ENCODE measurements around the gene UPF3B. TPM values are rescaled to one million over a fixed set of nuclear protein-coding genes. Genes with fewer than 3 reads are reported as not detected.
"Not testable (repeated sequence)": the region's sequence is repeated elsewhere in the genome, so short reads cannot be mapped to it uniquely, and the experiment has no call there.

UPF3B gene
- total RNA-seq, 1 donor: 1.8 TPM

DNA sequence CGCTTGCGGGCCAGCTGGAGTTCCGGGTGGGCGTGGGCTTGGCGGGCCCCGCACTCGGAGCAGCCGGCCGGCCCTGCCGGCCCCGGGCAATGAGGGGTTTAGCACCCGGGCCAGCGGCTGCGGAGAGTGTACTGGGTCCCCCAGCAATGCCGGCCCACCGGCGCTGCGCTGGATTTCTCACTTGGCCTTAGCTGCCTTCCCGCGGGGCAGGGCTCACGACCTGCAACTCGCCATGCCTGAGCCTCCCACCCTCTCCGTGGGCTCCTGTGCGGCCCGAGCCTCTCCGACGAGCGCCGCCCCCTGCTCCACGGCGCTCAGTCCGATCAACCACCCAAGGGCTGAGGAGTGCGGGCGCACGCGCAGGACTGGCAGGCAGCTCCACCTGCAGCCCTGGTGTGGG lies 37.9 kb upstream of the UPF3B start:
- H3K4me1 ChIP-seq (ENCODE audit: insufficient read depth, low read length); DNase-seq (ENCODE audit: insufficient read length, low spot score, missing footprints); H3K79me2 ChIP-seq (ENCODE audit: insufficient read depth, low read length); H4K20me1 ChIP-seq (ENCODE audit: insufficient read depth, low read length); H3K36me3 ChIP-seq (ENCODE audit: insufficient read depth, low read length); H3K27ac ChIP-seq (ENCODE audit: low read depth, low read length); H2AFZ ChIP-seq (ENCODE audit: low read length); H3K27me3 ChIP-seq (ENCODE audit: insufficient read depth, low read length); H3K4me3 ChIP-seq (ENCODE audit: insufficient read depth, low read length); H3K4me2 ChIP-seq (ENCODE audit: insufficient read depth, low read length); H3K9me3 ChIP-seq (ENCODE audit: low read depth, low read length): not testable (repeated sequence)

DNA sequence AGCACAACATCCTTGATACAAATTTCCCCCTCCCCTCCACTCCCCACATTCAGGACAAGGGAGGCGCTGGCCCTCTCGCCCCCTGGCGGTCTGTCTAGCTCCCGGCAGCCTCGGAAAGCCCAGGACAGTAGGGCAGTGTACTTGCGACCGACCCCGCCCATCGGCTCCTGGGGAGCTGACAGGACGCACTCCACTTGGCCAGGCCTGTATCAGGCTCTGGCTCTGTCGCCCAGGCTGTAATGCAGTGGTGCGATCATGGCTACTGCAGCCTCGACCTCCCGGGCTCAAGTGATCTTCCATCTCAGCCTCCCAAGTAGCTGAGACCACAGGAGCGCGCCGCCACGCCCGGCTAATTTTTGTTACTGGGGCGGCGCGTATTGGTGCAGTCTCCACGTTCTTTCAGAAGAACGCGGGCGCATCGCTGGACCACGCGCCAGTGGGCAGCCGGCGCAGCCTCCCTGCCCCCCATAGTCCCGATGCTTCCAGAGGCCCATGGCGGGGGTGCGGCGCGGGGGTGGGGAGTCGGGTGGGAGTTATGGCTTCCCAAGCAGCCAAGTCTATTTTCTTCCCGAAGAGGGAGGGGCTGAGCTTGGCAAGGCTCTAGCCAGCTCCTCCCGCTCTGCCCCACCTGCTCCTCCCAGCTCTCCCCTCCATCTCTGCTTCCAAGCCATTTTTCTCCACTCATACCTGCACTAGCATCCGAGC lies 35.1 kb upstream of the UPF3B start:
- DNase-seq (ENCODE audit: insufficient read length, low spot score, missing footprints): peak; percentile 84
- H3K36me3 ChIP-seq (ENCODE audit: insufficient read depth, low read length): no peaks in the 10 kb centered on the region
- peak overlapping the region; percentile 66 for H3K4me2 ChIP-seq (ENCODE audit: insufficient read depth, low read length)
- TF ChIP-seq, protein P1, sequence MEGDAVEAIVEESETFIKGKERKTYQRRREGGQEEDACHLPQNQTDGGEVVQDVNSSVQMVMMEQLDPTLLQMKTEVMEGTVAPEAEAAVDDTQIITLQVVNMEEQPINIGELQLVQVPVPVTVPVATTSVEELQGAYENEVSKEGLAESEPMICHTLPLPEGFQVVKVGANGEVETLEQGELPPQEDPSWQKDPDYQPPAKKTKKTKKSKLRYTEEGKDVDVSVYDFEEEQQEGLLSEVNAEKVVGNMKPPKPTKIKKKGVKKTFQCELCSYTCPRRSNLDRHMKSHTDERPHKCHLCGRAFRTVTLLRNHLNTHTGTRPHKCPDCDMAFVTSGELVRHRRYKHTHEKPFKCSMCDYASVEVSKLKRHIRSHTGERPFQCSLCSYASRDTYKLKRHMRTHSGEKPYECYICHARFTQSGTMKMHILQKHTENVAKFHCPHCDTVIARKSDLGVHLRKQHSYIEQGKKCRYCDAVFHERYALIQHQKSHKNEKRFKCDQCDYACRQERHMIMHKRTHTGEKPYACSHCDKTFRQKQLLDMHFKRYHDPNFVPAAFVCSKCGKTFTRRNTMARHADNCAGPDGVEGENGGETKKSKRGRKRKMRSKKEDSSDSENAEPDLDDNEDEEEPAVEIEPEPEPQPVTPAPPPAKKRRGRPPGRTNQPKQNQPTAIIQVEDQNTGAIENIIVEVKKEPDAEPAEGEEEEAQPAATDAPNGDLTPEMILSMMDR (IDR thresholded peaks at IDR 0.05; ENCODE audit: extremely low read depth, low read depth, low read length): peak; percentile 45
- H3K4me1 ChIP-seq (ENCODE audit: insufficient read depth, low read length): no peaks in the 10 kb centered on the region
- H3K79me2 ChIP-seq (ENCODE audit: insufficient read depth, low read length): no peaks in the 10 kb centered on the region
- no peaks in the 10 kb centered on the region for H3K27me3 ChIP-seq (ENCODE audit: insufficient read depth, low read length)
- H2AFZ ChIP-seq (ENCODE audit: low read length): peak overlapping the region; percentile 62
- no peaks in the 10 kb centered on the region for H4K20me1 ChIP-seq (ENCODE audit: insufficient read depth, low read length)
- H3K9me3 ChIP-seq (ENCODE audit: low read depth, low read length): no peaks in the 10 kb centered on the region
- H3K27ac ChIP-seq (ENCODE audit: low read depth, low read length): no peak overlapping the region
- H3K4me3 ChIP-seq (ENCODE audit: insufficient read depth, low read length): peak overlapping the region; percentile 46

DNA sequence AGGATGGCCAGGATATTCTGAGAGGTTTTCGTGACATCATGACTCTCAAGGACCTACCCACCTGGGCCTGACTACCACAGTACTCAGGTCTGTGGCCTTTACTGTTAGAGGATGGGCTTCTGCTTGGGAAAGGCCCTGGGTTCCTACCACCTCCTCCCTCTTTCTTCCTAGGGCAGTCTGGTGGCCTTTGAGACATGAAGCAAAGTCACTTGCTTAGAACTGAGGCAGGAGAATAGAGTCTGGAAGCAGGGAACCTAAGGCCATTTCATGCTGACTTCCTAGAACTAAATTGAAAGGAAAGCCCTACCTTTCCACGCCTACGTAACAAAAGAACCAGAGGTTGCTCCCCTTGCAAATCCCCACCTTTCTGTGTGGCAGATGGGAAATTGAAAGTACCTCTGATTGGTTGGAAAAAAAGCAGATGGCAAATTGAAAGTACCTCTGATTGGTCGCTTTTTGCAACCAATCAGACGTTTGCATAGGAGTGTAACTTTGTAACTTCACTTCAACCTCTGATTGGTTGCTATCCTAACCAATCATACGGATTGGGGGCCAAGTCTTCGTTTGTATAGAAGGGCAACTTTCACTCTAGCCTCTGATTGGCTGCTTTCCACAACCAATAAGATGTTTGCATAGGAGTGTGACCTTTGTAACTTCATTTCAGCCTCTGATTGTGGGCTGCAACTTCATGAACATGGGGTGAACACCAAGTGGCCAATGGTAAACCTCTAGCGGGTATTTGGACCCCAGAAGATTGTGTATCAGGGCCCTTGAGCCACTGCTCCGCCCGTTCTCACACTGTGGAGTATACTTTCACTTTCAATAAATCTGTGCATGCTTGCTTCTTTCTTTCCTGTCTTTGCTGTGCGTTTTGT lies 33.0 kb upstream of the UPF3B start:
- H3K79me2 ChIP-seq (ENCODE audit: insufficient read depth, low read length): no peaks in the 10 kb centered on the region
- H3K4me1 ChIP-seq (ENCODE audit: insufficient read depth, low read length): no peaks in the 10 kb centered on the region
- no peaks in the 10 kb centered on the region for H4K20me1 ChIP-seq (ENCODE audit: insufficient read depth, low read length)
- H3K27me3 ChIP-seq (ENCODE audit: insufficient read depth, low read length): no peaks in the 10 kb centered on the region
- TF ChIP-seq, protein P1 (IDR thresholded peaks at IDR 0.05; ENCODE audit: extremely low read depth, low read depth, low read length): no peak
- peak overlapping the region; percentile 58 for H3K4me2 ChIP-seq (ENCODE audit: insufficient read depth, low read length)
- no peaks in the 10 kb centered on the region for H3K36me3 ChIP-seq (ENCODE audit: insufficient read depth, low read length)
- peak overlapping the region; percentile 28 for H3K4me3 ChIP-seq (ENCODE audit: insufficient read depth, low read length)
- no peaks in the 10 kb centered on the region for H3K9me3 ChIP-seq (ENCODE audit: low read depth, low read length)
- DNase-seq (ENCODE audit: insufficient read length, low spot score, missing footprints): no peak
- peak overlapping the region; percentile 56 for H2AFZ ChIP-seq (ENCODE audit: low read length)
- H3K27ac ChIP-seq (ENCODE audit: low read depth, low read length): no peak overlapping the region

DNA sequence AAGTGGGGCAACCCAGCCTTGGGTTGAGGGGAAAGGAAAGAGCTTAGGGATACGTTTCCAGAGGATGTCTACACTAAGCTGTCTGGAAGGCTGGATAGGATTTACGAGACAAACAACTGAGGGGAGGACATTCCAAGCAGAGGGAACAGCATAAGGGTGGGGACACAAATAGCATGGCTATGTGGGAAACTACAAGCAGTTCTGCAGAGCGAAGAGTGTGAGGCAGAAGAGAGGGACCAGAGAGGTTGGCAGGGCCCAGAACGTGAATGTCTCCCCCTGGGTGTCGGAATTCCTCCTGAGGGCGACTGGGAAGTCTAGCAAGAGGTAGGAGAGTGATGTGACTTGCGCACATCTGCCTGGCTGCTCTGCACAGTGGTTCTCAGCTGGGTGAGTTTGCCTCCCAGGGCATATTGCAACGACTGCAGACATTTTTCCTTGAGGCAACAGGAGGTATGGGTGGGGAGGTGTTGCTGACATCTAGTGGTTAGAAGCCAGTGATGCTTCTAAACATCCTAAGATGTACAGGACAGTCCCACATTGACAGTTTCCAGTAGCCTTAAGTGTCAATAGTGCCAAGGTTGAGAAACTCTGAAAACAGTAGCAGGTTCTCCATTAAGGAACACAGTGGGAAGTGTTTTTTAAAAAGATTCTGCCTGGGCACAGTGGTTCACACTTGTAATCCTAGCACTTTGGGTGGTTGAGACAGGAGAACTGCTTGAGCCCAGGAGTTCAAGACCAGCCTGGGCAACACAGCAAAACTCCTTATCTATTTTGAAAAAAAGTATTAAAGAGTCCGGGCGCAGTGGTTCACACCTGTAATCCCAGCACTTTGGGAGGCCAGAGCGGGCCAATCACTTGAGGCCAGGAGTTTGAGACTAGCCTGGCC lies 28.0 kb upstream of the UPF3B start:
- no peak overlapping the region for H3K27ac ChIP-seq (ENCODE audit: low read depth, low read length)
- H2AFZ ChIP-seq (ENCODE audit: low read length): no peak overlapping the region
- no peaks in the 10 kb centered on the region for H3K4me1 ChIP-seq (ENCODE audit: insufficient read depth, low read length)
- no peak overlapping the region for H3K4me2 ChIP-seq (ENCODE audit: insufficient read depth, low read length)
- no peaks in the 10 kb centered on the region for H3K79me2 ChIP-seq (ENCODE audit: insufficient read depth, low read length)
- H3K27me3 ChIP-seq (ENCODE audit: insufficient read depth, low read length): no peaks in the 10 kb centered on the region
- no peak overlapping the region for H3K4me3 ChIP-seq (ENCODE audit: insufficient read depth, low read length)
- no peaks in the 10 kb centered on the region for H4K20me1 ChIP-seq (ENCODE audit: insufficient read depth, low read length)
- TF ChIP-seq, protein P1 (IDR thresholded peaks at IDR 0.05; ENCODE audit: extremely low read depth, low read depth, low read length): peak; percentile 70
- H3K9me3 ChIP-seq (ENCODE audit: low read depth, low read length): no peaks in the 10 kb centered on the region
- peaks cover 8% of the 10 kb centered on the region for H3K36me3 ChIP-seq (ENCODE audit: insufficient read depth, low read length)
- DNase-seq (ENCODE audit: insufficient read length, low spot score, missing footprints): peak; percentile 87
